Renal cortical epithelial cell (primary cell): ENCODE measurements around the gene SPINT4. TPM values are rescaled to one million over a fixed set of nuclear protein-coding genes. Genes with fewer than 3 reads are reported as not detected.

ENCODE experiments used
- DNase-seq: peaks from one replicate; pipeline ENCODE4 v3.0.0-alpha.2; 2011; ENCODE audit warnings: low read depth
- total RNA-seq: library from RNA; depleted of rRNA; stranded (reverse); fragments of >200 nt; gene quantifications from 2 replicates; pipeline ENCODE4 v1.2.3, GENCODE V29; 2014

SPINT4 gene
- total RNA-seq, 1 donor from 2014 or later: not detected

DNA sequence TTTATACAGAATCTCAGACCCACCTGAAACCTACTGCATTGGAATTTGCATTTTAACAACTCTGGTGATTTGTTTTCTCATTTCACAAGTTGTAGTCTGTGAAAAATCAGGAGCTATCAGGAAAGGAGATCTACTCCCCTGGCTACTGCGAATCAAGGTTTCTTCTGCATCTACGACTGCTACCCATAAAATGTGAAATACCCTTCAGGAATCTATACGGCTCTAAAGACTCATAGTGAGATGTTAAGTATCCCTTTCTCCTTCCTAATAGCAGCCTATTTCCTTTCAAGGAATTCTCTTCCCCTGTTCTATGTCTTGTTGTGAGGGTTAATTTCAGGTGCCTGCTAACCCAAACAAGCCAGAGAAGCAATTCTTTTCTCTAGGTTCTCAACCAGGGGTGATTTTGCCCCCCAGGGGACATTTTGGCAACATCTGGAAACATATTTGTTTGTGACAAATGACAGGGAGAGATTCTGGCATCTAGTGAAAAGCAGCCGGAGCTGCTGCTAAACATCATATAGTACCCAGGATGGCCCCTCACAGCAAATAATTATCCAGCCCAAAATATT, 43.2 kb downstream of the SPINT4 start:
- DNase-seq: no peak

DNA sequence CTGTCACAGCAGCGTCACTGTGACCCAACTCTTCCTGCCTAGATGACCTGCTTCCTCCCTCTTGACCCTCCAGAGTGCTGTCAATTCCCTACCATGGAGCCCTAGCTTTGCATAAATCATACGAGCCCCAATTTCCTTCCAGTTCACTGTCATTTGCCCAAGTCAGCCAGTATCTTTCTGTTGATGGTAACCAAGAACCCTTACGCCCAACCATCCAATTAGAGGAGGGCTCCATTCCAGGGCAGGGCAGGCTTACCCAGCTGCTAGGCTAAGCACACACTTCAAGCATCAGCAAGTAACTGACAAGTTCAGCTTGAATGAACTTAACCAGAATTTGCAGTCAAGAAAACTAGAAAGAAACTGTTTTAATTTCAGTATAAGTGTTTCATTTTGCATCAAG, 43.8 kb downstream of the SPINT4 start:
- DNase-seq: no peak

DNA sequence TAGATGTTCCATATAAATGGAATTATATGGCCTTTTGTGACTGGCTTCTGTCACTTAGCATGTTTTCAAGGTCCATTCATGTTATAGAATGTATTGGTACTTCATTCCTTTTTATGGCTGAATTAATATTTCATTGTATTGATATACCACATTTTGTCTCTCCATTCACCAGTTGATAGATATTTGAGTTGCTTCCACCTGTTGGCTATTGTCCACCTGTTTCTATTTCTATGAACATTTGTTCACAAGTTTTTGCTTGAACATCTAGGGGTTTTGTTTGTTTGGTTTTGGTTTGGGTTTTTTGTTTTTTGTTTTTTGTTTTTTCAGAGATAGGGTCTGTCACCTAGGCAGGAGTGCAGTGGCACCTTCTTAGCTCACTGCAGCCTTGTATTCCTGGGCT, 46.3 kb downstream of the SPINT4 start:
- no peak for DNase-seq

DNA sequence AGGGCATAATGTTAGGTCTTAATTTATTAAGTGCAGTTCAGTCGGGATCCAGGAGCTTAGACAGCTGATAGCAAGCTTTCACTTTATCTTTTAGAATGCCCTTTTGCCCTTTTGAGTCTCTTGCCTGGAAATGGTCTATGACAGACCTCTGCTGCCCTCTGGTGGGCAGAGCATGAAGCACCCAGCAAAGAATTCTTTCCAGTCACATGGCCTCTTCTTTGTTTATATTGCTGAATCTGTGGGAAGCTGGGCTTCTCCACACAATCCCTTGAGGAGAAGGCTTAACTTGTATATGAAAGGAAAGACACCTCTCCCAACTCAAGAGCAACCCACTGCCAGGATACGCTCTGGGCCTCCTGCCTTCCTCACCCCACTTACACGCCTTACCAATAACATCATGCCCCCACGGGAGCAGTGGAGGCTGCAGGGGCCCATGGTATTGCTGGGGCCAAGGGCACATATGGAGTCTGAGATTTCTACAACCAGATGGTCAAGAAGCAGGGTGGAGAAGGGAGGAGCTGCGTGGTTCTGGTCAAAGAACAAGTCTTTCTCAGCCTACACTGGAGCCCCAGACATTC, 49.1 kb downstream of the SPINT4 start:
- peak; percentile 66 for DNase-seq

DNA sequence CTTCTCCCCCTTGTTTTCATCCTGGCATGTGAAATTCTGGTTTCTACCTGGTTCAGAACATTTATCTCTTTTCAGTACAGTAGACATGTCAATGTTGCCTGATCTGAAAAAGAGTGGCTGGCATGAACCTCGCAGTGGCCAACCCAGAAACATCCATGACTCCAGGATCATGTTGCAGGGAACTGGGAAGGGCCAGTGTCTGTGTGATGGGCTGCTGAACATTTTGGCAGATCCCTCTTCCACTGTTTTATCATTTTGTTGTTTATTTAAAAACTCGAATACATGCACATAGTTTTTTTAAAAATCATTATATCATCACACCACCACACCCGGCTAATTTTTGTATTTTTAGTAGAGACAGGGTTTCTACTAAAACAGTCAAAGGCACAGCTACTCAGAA, 50.5 kb downstream of the SPINT4 start:
- DNase-seq: no peak

DNA sequence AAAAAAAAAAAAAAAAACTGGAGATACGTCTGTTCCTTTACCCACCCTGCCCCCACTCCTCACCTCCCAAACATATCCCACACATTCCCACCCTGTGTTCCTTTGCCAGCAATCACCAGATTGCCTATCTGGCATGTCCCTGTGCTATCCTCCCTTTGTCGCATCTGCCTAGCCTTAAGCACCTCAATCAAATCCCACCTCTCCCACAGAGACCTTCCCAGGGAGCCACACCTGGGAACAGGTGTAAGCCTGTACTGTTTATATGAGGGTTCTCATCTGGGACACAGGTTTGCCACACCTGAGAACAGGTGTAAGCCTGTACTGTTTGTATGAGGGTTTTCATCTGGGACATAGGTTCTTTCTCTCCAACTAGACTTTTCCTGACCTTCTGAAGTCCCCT, 52.8 kb downstream of the SPINT4 start:
- no peak for DNase-seq

DNA sequence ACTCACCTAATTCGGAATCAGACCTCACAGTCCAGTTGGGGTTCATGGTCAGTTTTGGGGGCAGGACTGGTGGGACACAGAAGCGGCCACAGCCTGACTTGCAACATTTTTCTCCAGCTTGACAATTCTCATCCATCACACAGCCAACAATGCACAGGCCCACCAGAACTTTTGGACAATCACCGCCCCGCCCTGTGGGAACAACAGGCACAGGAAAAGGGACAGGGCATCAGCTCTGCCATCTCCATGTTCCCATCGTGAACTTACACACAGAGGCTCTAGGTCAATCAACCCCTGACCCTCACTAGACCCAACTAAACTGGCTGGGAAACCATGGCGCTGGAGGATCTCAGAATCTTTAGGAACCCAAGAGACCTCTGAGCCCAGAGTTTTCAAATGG, 53.3 kb downstream of the SPINT4 start:
- no peak for DNase-seq

Other genes with a start within 250 kb of the SPINT4 start
- not detected in 2 replicates for gene SPINT3, start 206.7 kb upstream of the SPINT4 start, total RNA-seq
- not detected in 2 replicates for gene WFDC6, start 182.9 kb upstream of the SPINT4 start, total RNA-seq
- not detected in 2 replicates for gene EPPIN, start 174.9 kb upstream of the SPINT4 start, total RNA-seq
- not detected in 2 replicates for gene WFDC8, start 143.1 kb upstream of the SPINT4 start, total RNA-seq
- not detected in 2 replicates for gene WFDC10A, start 92.6 kb upstream of the SPINT4 start, total RNA-seq
- not detected in 2 replicates for gene WFDC9, start 91.1 kb upstream of the SPINT4 start, total RNA-seq
- gene WFDC11, start 52.1 kb upstream of the SPINT4 start, total RNA-seq: not detected in 2 replicates
- not detected in 2 replicates for gene WFDC13, start 20.3 kb upstream of the SPINT4 start, total RNA-seq
- gene WFDC10B, start 17.3 kb upstream of the SPINT4 start, total RNA-seq: not detected in 2 replicates
- gene WFDC3, start 69.5 kb downstream of the SPINT4 start, total RNA-seq: 0.50 and 3.5 TPM in 2 replicates
- 13.3 and 14.2 TPM in 2 replicates for gene DNTTIP1, start 69.6 kb downstream of the SPINT4 start, total RNA-seq
- gene UBE2C, start 90.3 kb downstream of the SPINT4 start, total RNA-seq: 0.75 and 16.7 TPM in 2 replicates
- gene TNNC2, start 105.0 kb downstream of the SPINT4 start, total RNA-seq: not detected in 2 replicates
- gene SNX21, start 111.5 kb downstream of the SPINT4 start, total RNA-seq: 26.9 and 32.1 TPM in 2 replicates
- 32.1 and 35.7 TPM in 2 replicates for gene ACOT8, start 135.0 kb downstream of the SPINT4 start, total RNA-seq
- 4.3 and 5.9 TPM in 2 replicates for gene ZSWIM3, start 135.3 kb downstream of the SPINT4 start, total RNA-seq
- 3.6 and 6.9 TPM in 2 replicates for gene ZSWIM1, start 158.9 kb downstream of the SPINT4 start, total RNA-seq
- gene SPATA25, start 165.3 kb downstream of the SPINT4 start, total RNA-seq: 0.85 and 1.0 TPM in 2 replicates
- 3.0 and 3.3 TPM in 2 replicates for gene NEURL2, start 168.9 kb downstream of the SPINT4 start, total RNA-seq
- 20.7 and 64.2 TPM in 2 replicates for gene CTSA, start 169.0 kb downstream of the SPINT4 start, total RNA-seq
- 10.4 and 32.1 TPM in 2 replicates for gene PLTP, start 189.8 kb downstream of the SPINT4 start, total RNA-seq
- gene PCIF1, start 212.3 kb downstream of the SPINT4 start, total RNA-seq: 7.1 and 19.4 TPM in 2 replicates
- 11.1 and 16.1 TPM in 2 replicates for gene ZNF335, start 249.9 kb downstream of the SPINT4 start, total RNA-seq